NCI-H1105 (cell line): ENCODE results near the gene ZNF525.
"Not testable (repeated sequence)": the region's sequence is repeated elsewhere in the genome, so short reads cannot be mapped to it uniquely, and the experiment has no call there.

ENCODE experiments used
- DNase-seq: peaks from one replicate; lab custom pipeline; 2025; lab: John Stamatoyannopoulos, UW

Gene ZNF525

DNA sequence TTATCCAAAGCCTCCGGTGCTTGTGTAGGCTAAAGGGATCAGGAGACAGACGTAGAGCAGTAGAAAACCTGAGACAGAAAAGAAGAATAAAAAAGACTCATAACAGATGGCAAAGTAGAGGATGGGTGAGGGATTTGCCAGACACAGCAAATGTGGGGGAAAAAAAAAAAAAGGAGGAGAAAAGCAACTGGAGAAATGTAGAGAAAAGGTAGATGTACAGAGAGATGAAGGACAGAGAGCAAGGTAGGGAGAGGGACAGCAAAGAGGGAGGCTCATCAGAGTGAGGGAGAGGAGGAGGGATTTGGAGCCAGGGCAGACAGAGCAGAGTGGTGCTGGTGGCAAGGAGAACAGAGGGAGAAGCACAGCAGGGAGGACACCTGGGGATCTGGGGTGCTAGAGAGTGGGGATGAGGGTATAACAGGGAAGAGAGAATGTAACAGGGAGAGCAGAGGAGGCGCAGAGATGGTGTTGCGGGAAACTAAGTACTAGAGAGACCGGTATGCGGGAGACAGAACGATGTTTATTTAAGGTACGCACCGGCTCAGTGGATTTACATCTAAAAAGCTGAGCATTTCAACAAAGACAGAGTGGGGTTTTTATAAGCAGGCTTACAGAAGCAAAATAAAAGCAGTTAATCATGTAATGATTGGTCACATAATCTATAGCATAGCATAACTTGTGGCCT lies 30.5 kb downstream of the ZNF525 start:
- not testable (repeated sequence) for DNase-seq

DNA sequence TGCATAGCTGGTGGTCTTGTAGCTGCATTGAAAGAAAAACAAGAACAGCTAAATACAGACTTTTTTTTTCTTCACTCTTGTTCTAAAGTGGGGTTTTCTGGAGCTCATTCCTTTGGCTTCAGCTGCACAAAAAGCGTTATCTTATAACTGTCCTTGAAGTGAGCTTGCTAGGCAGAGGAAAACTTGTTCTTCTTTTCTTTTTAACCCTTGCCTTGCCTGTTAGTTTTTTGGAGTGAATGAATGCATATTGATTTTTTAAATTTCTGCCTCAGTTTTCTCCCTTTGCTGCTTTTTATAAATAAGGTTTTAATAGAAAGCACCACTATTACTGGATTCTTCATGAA lies 31.0 kb downstream of the ZNF525 start:
- no peak for DNase-seq

DNA sequence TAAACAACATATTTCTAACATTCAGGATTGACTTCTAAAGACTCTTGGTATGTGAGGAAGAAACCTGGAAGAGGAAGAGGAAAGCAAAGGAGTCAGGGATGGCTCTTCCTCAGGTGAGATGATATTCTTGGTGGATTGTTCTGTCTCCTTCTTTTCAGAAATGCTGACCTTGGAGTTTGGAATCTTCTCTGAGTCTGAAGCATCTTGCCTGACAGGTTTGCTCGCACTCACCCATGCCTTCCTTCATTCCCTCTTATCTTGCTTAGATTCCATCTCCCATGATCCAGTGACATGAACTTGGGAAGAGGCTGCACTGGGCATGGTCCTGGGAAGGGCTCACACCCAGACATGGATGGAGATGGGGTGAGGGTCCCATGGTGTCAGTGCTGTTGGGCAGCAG lies 32.4 kb downstream of the ZNF525 start:
- not testable (repeated sequence) for DNase-seq

DNA sequence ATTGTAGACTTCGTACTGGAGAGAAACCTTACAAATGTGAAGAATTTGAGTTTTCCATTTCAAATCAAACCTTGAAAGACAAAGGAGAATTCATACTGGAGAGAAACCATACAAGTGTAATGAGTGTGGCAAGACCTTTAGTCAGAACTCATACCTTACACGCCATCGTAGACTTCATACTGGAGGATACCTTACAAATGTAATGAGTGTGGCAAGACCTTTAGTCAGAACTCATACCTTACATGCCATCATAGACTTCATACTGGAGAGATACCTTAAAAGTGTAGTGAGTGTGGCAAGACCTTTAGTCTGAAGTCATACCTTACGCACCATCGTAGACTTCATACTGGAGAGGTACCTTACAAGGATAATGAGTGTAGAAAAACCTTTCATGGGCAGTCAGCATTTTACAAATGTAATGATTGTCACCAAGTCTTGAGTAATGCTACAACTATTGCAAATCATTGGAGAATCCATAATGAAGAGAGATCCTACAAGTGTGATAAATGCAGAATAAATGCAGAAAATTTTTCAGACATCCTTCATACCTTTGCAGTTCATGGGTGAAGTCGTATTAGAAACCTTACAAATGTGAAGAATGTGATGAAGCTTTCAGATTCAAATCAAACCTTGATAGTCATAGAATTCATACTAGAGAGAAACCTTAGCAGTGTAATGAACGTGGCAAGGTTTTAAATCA lies 44.1 kb downstream of the ZNF525 start:
- DNase-seq = no peak

DNA sequence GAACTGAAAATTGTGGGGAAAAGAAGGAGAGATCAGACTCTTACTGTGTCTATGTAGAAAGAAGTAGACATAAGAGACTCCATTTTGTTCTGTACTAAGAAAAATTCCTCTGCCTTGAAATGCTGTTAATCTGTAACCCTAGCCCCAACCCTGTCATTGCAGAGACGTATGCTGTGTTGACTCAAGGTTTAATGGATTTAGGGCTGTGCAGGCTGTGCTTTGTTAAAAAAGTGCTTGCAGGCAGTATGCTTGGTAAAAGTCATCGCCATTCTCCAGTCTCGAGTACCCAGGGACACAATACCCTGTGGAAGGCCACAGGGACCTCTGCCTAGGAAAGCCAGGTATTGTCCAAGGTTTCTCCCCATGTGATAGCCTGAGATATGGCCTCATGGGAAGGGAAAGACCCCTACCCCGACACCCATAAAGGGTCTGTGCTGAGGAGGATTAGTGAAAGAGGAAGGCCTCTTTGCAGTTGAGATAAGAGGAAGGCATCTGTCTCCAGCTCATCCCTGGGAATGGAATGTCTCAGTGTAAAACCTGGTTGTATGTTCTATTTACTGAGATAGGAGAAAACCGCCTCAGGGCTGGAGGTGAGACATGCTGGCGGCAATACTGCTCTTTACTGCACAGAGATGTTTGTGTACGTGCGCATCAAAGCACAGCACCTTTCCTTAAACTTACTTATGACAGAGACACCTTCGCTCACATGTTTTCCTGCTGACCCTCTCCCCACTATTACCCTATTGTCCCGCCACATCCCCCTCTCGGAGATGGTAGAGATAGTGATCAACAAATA lies 55.2 kb downstream of the ZNF525 start:
- not testable (repeated sequence) for DNase-seq

DNA sequence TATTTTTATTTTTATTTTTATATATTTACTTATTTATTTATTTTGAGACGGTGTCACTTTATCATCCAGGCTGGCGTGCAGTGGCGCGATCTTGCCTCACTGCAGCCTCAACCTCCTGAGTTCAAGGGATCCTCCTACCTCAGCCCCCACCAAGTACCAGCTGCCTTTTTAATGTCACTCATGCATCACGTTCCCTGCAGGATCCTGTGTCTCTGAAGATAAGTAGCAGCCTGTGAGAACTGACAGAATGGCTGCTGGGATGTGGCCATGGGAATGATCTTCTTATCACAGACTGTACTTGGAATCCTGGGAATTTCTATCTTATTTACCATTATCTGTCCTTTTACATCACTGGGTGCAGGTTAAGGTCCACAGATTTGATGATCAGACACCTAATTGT lies 57.0 kb downstream of the ZNF525 start:
- no peak for DNase-seq

DNA sequence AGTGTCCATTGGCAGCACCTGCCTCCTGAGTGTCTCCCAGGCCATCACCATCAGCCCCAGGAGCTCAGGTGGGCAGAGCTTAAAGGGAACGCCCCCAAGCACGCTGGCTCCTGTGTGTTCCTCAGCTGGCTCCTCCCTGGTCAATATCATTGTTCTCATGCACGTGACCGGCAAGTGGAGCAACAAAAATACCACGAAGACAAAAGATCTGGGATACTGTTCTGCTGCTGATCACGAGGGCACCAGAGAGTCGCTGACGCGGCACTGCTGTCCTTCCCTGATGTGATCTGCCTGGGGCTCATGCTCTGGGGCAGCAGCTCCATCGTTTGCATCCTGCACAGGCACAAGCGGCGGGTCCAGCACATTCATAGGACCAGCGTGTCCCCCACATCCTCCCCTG lies 57.6 kb downstream of the ZNF525 start:
- peak; percentile 10 for DNase-seq

DNA sequence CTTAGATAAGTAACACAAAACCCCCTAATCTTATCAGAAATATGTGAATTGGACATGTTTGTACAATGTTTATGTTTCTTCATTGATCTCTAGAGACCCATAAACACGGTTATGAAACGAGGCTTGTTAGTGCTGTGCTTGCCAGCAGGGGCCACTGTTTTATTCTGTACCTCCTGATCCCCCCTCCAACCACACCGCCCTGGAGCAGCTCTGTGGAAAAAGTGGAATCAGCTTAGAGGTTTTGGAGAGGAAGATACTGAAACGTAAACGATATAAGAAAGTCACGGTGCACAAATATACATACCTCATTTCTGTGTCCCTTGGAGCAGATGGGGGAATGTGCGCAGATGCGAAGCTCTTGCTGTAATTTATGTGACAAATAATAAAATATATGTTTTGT lies 58.2 kb downstream of the ZNF525 start:
- DNase-seq = not testable (repeated sequence)

DNA sequence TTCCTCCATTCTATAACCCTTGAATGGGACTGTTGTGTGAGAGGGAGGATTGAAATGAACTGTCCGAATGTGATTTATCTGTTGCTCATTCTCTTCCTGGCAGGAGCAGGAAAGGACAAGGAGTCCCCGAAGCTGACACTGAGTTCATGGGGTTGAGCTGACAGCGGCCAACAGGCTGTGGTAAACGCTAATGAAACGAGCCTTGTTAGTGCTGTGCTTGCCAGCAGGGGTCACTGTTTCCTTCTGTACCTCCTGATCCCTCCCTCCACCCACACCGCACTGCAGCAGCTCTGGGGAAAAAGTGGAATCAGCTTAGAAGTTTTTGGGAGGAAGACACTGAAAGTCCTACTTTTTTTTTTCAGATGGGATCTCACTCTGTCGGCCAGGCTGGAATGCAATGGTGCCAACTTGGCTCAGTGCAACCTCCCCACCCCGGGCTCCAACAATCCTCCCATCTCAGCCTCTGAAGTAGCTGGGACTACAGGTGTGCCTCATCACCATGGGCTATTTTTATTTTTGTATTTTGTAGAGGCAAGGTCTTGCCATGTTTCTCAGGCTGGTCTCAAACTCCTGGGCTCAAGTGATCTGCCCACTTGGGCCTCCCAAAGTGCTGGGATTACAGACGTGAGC lies 59.6 kb downstream of the ZNF525 start:
- DNase-seq = peak; percentile 48

DNA sequence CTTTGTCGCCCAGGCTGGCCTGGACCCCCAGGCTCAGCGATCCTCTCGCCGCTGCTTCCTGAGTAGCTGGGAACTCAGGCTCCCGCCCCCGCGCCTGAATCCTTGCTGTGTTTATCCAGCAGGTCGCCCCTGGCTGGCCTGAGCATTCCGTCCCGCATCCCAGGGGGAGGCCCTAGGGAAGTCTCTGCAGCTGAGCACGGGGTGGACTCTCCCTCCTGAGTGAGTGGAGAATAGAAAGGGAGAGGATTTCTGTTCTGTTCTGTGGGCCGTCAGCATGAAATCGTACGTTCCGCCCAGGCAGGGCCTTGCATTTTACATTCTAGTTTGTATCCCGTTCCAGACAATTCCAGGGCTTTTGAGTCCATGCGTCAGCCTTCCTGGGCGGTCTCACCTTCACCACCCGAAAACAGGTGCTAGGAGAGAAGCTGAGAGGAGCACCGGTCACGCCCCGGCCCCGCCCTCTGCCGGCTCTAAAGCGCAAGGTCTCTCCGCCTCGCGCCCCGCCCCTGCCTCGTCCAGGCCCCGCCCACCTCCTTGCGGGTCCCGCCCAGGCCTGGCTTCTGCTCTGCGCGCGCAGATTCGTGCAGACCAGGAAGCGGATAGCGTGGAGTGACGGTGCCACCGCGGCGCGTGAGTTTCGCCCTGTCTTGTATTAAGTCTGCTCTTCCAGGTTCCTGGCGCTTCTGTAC lies 66.0 kb downstream of the ZNF525 start, which contains the start of gene ZNF761:
ZNF761 (plus strand) TSS at position 586 of the 689 bp plus-strand sequence. CDS start 15,285 bp downstream, outside the sequence.
- peak; percentile 97 for DNase-seq

DNA sequence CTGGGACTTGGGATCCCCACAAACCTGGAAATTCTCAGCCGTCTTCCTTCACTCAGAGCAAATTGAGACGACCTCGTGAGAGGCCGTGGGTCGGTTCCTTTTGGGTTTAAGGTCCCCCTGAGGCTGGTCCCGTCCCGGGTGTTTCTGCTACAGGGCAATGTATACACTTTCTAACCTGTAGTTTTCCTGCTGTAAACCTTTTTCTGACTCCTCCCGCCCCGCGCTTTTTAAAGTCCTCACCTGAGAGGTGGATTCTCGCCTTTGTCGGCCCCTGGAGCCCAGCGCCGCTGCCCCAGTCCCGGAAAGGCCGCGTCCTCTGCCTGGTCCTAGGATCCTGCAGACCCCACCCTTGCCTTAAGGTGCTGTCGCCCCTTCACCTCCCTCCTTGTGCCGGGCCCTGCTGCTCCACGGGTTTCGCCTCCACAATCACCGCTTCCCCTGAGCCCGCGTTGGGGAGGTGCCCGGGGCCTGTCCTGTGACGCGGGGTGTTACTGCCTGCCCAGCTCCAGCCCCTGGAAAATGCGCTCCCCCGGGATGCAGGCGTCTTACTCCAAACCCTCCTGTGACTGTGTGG lies 66.7 kb downstream of the ZNF525 start:
- DNase-seq = no peak
